22Rv1 (cell line): ENCODE measurements around the gene POLD4.

Experiments
- CTCF ChIP-seq: fragments of 450-650 bp; IDR thresholded peaks from 2 replicates; pipeline ENCODE4 v1.5.1; 2017; ENCODE audit warnings: mild to moderate bottlenecking
- ZFX ChIP-seq: fragments of 450-650 bp; IDR thresholded peaks from 2 replicates; pipeline ENCODE4 v1.6.1; 2017; ENCODE audit warnings: antibody characterized with exemption, borderline replicate concordance

GRCh38 chr11:67310246-67311050 lies 42.9 kb downstream of the POLD4 start:
- no peak for TF ChIP-seq CTCF
- no peak for TF ChIP-seq ZFX
